ENCODE data around the gene MACF1.
"Not testable (repeated sequence)": the region's sequence is repeated elsewhere in the genome, so short reads cannot be mapped to it uniquely, and the experiment has no call there.

The MACF1 gene

DNA sequence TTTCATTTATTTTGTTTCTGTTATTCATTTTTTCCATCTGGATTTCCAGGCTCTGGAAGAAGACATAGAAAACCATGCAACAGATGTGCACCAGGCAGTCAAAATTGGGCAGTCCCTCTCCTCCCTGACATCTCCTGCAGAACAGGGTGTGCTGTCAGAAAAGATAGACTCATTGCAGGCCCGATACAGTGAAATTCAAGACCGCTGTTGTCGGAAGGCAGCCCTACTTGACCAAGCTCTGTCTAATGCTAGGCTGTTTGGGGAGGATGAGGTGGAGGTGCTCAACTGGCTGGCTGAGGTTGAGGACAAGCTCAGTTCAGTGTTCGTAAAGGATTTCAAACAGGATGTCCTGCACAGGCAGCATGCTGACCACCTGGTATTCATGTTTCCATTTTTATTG, 223.4 kb downstream of the MACF1 start:
- no peak for DNase-seq

GRCh38 chr1:39431927-39432326, 227.4 kb downstream of the MACF1 start:
- no peak for DNase-seq

DNA sequence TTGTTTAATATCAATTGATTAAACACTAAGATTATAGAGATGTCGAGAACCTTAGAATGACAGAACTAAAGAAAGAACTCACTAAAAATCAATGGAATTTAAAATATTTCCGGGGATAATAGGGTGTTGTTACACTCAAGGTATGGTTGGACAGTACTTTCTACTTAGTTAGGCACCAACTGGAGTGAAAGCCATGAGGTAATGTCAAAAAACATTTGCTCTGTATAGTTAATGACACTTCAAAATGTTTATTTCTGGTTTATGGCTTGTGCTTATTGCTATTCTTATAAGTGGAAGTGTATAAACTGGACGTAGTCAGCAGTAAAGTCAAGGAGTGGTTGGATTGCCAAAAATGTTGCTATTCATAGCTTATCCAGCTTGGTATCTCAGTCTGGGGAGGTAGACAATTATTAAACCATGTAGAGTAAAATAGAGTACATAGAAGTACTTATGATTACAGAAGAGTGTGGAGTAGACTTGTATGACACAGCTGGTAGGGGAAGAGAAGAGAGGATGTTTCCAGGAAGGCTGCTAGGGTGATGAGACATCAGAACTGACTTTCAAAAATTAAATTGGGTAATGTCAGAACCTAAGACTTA, 230.4 kb downstream of the MACF1 start:
- no peak for DNase-seq

DNA sequence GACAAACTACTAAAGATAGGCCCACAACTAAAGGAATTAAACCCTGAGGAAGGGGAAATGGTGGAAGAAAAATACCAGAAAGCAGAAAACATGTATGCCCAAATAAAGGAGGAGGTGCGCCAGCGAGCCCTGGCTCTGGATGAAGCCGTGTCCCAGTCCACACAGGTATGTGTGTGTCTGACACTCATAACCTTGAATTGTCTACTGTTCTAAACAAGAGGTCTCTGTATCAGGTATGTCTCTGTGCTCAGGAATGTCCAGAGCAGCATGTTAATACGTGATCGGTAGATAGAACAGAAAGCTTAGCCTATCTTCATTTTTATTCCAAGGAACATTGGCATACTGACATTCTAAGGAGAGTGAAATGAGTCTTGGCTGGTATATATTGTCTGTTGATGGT, 231.1 kb downstream of the MACF1 start:
- DNase-seq, result no peak

DNA sequence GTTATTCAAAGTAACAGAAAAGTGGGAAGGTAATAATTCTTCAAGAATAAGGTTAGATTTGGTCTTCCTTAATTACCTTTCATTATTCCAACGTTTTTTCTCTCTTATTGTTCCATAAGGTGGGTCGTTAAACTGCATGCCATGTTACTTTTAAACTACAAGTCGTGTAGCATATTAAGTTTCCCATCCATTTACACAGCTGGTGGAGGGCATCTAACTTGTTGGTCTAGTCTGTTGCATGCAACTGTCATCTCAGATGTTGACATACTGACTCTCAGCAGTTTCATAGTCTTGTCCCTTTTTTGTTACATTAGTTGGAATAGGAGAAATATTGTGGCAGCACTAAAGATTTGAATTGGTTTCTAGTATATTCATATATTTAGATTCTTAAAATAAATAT, 232.3 kb downstream of the MACF1 start:
- DNase-seq, result no peak

GRCh38 chr1:39438042-39438441, 233.5 kb downstream of the MACF1 start:
- DNase-seq, result no peak

GRCh38 chr1:39440856-39441255, 236.4 kb downstream of the MACF1 start:
- DNase-seq, result no peak

DNA sequence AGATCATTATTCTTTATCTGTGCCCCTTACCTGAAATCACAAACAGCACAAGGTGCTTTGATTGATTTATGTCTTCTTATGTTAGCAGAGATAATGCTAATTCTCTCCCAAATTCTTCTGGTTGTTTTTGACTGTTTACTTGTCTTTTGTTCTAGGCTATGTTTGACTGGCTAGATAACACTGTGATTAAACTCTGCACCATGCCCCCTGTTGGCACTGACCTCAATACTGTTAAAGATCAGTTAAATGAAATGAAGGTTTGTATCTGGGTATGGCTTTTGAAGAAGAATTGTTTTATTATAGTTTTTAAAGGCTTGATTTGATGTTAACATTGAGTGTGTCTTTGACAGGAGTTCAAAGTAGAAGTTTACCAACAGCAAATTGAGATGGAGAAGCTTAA, 237.3 kb downstream of the MACF1 start:
- no peak for DNase-seq

DNA sequence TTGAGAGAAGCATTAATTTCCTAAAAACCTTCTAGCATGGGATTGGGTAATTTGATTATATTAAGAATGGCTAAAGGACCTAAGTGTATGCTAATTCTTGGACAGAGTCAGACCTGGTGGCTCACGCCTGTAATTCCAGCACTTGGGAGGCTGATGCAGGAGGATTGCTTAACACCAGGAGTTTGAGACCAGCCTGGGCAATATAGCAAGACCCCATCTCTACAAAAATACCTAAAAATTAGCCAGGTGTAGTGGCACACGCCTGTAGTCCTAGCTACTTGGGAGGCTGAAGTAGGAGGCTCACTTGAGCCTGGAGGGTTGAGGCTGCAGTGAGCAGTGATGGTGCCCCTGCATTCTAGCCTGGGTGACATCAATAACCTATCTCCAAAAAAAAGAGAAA, 241.1 kb downstream of the MACF1 start:
- DNase-seq, result no peak

DNA sequence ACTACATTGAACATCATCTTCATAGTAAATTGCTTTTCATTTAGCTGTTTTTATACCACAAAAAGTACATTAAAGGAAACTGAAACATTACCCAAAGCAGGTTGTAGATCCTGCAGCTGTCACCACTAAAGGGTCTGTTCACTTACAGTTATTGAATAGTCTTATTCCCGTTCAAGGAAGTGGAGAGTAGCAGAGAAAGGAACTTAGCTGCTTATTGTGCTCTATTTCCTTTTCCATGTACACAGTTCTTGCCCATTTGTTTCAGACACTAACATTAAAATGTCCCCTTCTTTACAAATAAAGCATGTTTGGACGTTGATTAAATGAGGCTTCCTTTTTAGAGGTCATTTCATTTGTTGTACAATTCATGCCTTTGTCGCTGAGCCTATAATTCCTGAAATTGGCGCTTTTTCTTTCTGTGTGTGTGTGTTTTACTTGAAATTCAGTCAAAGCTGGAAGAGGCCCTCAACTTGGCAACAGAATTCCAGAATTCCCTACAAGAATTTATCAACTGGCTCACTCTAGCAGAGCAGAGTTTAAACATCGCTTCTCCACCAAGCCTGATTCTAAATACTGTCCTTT, 242.6 kb downstream of the MACF1 start:
- DNase-seq, result no peak

DNA sequence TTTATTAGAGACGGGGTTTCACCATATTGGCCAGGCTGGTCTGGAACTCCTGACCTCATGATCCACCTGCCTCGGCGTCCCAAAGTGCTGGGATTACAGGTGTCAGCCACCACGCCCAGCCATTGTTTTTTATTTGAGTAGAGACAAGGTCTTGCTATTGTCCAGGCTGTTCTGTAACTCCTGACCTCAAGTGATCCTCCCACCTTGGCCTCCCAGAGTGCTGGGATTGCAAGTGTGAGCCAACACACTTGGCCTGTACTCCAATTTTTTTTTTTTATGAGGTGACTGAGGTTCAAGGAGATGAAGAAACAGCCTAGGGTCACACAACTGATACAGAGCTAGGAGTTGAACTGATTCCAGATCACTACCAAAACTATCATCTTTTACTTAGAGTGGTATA, 245.5 kb downstream of the MACF1 start:
- not testable (repeated sequence) for DNase-seq

- no peak for DNase-seq
Observed at GRCh38 chr1:39450956-39451606, 246.6 kb downstream of the MACF1 start.

GRCh38 chr1:39452081-39452480, 247.6 kb downstream of the MACF1 start:
- no peak for DNase-seq

- no peak for DNase-seq
Observed at GRCh38 chr1:39452540-39452939, 248.0 kb downstream of the MACF1 start.

DNA sequence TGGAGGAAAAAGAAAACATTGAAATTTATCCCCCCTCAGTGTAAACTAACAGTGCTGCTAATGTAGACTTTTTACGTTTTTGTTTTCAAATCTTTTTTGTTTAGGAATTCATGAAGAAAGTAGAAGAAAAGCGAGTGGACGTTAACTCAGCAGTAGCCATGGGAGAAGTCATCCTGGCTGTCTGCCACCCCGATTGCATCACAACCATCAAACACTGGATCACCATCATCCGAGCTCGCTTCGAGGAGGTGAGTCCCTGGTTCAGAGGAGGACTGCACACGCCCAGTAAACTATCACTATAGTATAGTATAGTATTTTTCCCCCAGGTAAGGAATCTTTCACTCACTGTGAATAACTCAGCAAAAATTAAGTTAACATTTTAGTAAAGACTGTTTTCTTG, 249.1 kb downstream of the MACF1 start:
- DNase-seq, result no peak

GRCh38 chr1:39458991-39459390, 254.5 kb downstream of the MACF1 start:
- no peak for DNase-seq

GRCh38 chr1:39462074-39462473, 257.6 kb downstream of the MACF1 start:
- no peak for DNase-seq

- DNase-seq, result no peak
Observed at GRCh38 chr1:39466413-39467107, 262.1 kb downstream of the MACF1 start.

DNA sequence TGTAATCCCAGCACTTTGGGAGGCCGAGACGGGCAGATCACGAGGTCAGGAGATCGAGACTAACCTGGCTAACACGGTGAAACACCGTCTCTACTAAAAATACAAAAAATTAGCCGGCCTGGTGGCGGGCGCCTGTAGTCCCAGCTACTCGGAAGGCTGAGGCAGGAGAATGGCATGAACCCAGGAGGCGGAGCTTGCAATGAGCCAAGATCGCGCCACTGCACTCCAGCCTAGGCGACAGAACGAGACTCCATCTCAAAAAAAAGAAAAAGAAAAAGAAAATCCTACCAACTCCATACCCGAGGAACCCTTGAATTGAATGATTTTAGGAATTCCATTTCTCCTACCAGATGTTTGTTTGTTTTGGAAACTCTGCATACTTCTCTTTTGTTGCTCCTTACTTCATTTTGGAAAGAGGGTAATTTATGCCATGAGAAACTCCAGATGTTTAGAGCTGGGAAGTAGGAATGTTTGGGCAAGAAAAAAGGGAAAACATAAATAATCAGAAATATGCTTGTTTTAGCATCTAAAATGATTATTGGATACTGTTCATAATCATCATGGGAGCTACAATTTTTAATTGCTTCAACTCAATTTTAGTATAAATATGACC, 262.7 kb downstream of the MACF1 start:
- not testable (repeated sequence) for DNase-seq

DNA sequence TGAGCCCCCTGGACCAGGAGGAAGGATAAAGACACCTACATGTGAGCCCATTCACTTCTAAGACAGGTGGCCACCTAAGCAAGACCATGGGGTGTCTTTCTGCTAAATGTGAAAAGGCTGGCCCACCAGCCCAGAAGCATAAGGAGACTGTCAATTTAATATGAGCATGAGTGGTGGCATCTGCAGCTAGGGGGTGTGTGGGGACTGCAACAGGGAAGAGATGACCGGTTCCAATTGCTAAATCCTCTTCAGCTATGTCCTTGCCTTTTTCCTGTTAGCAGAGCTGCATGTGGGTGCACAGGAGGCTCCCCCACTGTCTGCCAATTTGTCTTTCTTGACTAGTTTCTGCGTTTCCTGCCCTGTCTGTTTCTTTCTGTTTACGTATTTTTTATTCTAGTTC, 264.7 kb downstream of the MACF1 start:
- DNase-seq, result no peak

GRCh38 chr1:39470040-39470439, 265.5 kb downstream of the MACF1 start:
- DNase-seq, result no peak

GRCh38 chr1:39472826-39473225, 268.3 kb downstream of the MACF1 start:
- DNase-seq, result no peak

DNA sequence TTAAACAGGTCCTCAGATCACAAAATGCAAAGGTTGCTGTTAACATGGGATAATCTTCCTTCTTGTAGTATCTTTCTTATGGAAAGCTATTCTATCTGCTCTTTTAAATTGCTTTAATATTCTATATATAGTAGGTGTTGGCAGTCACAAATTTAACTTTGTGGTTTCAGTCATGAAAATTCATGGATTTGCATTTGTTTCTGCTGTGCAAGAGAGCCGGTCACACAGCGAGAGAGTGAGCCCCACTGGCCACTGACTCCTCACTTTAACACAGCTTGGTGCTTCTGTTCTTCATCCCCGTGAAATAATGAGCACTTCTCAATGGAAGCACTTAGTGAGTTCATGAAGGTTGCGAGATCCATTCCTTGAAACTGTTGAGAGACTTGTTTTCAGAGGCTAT, 268.8 kb downstream of the MACF1 start:
- no peak for DNase-seq

GRCh38 chr1:39474810-39475209, 270.3 kb downstream of the MACF1 start:
- DNase-seq, result no peak
